Measurements from ENCODE around the gene CGB7.

The CGB7 gene

DNA sequence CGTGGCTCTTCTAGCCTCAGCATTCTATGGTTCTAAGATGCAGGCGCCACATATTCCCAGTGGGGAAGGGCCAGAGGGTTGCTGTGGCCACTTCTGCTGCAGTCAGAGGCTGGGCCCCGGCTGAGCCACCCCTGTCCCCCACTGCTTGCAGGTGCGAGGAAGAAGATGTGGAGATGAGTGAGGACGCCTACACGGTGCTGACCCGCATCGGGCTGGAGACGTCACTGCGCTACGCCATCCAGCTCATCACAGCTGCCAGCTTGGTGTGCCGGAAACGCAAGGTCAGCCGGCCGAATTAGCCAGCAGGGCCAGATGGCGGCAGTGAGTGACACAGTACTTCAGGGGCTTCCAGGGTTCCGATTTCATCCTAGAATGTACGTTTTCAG lies 42.7 kb downstream of the CGB7 start:
- DNase-seq (ENCODE audit: low spot score): no peak
- in situ Hi-C loops (cut with MboI; ENCODE audit: low sequenced_read_pairs, unreplicated experiment): no loop called here
- TF ChIP-seq, protein P1, sequence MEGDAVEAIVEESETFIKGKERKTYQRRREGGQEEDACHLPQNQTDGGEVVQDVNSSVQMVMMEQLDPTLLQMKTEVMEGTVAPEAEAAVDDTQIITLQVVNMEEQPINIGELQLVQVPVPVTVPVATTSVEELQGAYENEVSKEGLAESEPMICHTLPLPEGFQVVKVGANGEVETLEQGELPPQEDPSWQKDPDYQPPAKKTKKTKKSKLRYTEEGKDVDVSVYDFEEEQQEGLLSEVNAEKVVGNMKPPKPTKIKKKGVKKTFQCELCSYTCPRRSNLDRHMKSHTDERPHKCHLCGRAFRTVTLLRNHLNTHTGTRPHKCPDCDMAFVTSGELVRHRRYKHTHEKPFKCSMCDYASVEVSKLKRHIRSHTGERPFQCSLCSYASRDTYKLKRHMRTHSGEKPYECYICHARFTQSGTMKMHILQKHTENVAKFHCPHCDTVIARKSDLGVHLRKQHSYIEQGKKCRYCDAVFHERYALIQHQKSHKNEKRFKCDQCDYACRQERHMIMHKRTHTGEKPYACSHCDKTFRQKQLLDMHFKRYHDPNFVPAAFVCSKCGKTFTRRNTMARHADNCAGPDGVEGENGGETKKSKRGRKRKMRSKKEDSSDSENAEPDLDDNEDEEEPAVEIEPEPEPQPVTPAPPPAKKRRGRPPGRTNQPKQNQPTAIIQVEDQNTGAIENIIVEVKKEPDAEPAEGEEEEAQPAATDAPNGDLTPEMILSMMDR (IDR thresholded peaks at IDR 0.05; ENCODE audit: borderline replicate concordance, control extremely low read depth, extremely low read depth, insufficient read depth, missing control alignments): no peak

DNA sequence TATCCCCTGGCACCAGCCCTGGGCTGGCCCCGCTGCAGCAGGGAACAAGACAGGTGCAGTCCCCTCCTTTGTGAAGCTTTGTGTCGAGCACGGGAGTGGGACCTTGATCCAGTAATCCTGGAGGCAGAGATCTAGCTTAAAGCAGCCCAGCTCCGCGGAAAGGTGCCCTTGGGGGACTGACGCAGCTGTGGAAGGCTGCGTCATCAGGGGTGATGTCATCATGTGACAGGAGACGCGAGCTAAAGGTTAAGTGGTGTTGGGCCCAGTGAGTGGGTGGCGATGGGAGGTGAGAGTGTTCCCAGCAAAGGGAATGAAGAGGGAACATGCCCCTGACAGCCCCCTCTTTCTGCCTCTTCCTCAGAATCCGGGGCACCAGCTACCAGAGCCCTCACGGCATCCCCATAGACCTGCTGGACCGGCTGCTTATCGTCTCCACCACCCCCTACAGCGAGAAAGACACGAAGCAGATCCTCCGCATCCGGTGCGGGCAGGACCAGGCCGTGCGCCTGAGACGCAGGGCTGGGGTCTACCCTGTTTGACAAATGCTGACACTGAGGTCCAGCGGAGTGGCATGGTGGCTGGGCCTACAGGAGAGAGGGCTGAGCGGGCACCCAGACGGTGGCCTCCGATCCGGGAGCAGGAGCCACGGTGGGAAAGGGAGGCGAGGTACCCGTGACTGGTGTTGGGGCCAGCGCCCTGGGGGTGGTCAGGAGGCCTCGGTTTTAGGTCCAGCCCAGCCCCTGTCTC lies 43.3 kb downstream of the CGB7 start:
- in situ Hi-C loops (cut with MboI; ENCODE audit: low sequenced_read_pairs, unreplicated experiment): no loop called here
- TF ChIP-seq, protein P1 (IDR thresholded peaks at IDR 0.05; ENCODE audit: borderline replicate concordance, control extremely low read depth, extremely low read depth, insufficient read depth, missing control alignments): no peak
- DNase-seq (ENCODE audit: low spot score): no peak

DNA sequence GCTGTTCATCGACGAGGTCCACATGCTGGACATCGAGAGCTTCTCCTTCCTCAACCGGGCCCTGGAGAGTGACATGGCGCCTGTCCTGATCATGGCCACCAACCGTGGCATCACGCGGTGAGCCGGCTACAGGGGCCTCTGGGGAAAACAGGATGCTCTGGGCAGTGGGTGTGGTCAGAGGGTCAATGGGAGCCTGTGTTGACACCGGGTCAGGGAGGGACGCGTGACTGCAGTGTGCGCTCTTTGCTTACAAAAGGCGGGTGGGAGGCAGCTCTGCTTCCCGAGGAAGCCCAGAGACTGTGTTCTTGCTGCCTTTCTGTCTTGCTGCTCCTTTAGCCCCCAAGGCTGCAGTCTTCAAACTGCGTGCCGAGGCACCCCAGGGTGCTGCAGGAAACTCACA lies 46.4 kb downstream of the CGB7 start:
- in situ Hi-C loops (cut with MboI; ENCODE audit: low sequenced_read_pairs, unreplicated experiment): no loop called here
- DNase-seq (ENCODE audit: low spot score): no peak
- TF ChIP-seq, protein P1 (IDR thresholded peaks at IDR 0.05; ENCODE audit: borderline replicate concordance, control extremely low read depth, extremely low read depth, insufficient read depth, missing control alignments): no peak

- in situ Hi-C loops (cut with MboI; ENCODE audit: low sequenced_read_pairs, unreplicated experiment): no loop called here
- TF ChIP-seq, protein P1 (IDR thresholded peaks at IDR 0.05; ENCODE audit: borderline replicate concordance, control extremely low read depth, extremely low read depth, insufficient read depth, missing control alignments): no peak
These were observed 47.1 kb downstream of the CGB7 start for GRCh38 chr19:49010453-49010852.

DNA sequence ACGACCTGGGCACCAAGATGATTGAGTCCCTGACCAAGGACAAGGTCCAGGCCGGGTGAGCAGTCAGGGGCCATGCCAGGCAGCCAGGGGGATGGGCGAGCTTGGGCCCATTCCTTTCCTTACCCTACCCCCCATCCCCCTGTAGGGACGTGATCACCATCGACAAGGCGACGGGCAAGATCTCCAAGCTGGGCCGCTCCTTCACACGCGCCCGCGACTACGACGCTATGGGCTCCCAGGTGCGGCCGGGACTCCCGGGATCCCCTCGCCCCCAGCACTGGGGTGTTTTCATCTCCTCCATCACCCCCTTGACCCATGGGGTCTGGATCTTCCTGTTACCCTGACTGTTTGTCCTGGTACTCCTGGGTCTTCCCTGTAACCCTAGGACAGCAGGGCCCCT lies 47.7 kb downstream of the CGB7 start:
- in situ Hi-C loops (cut with MboI; ENCODE audit: low sequenced_read_pairs, unreplicated experiment): no loop called here
- DNase-seq (ENCODE audit: low spot score): peak; percentile 34
- TF ChIP-seq, protein P1 (IDR thresholded peaks at IDR 0.05; ENCODE audit: borderline replicate concordance, control extremely low read depth, extremely low read depth, insufficient read depth, missing control alignments): no peak

More at GRCh38 chr19:49010453-49010852, 47.1 kb downstream of the CGB7 start:
- DNase-seq (ENCODE audit: low spot score): no peak

GRCh38 chr19:49006905-49007304 lies 50.6 kb downstream of the CGB7 start:
- no peak for DNase-seq (ENCODE audit: low spot score)
- in situ Hi-C loops (cut with MboI; ENCODE audit: low sequenced_read_pairs, unreplicated experiment): no loop called here
- TF ChIP-seq, protein P1 (IDR thresholded peaks at IDR 0.05; ENCODE audit: borderline replicate concordance, control extremely low read depth, extremely low read depth, insufficient read depth, missing control alignments): no peak

All from GM13976 (cell line).